PFSK-1 (cell line): Measurements from ENCODE around the gene EFHD2.

Experiments used
- POLR2AphosphoS5 ChIP-seq: IDR thresholded peaks from 2 replicates; pipeline ENCODE4 v1.6.1; 2012; ENCODE audit warnings: low read depth, mild to moderate bottlenecking, control low read depth, low read length, moderate library complexity
- SIN3A ChIP-seq: IDR thresholded peaks from 2 replicates; pipeline ENCODE4 v1.6.1; 2012; ENCODE audit warnings: mild to moderate bottlenecking, low read length, moderate library complexity, borderline replicate concordance; ENCODE audit not compliant: insufficient read depth
- TAF1 ChIP-seq: IDR thresholded peaks from 2 replicates; pipeline ENCODE4 v1.6.1; 2012; ENCODE audit warnings: low read length, control low read depth, borderline replicate concordance; ENCODE audit not compliant: insufficient read depth
- TF ChIP-seq, protein P1 (sequence below), 2 experiments: IDR thresholded peaks; 2 replicates each; pipeline versions ENCODE4 v1.6.1 to v1.8.0; 2011 to 2012; ENCODE audit warnings: low read depth in 2 of 2, low read length in 2 of 2, control low read depth in 1 of 2, inconsistent platforms in 1 of 2, mild to moderate bottlenecking in 1 of 2, moderate library complexity in 1 of 2; ENCODE audit not compliant: insufficient read depth in 1 of 2

DNA sequence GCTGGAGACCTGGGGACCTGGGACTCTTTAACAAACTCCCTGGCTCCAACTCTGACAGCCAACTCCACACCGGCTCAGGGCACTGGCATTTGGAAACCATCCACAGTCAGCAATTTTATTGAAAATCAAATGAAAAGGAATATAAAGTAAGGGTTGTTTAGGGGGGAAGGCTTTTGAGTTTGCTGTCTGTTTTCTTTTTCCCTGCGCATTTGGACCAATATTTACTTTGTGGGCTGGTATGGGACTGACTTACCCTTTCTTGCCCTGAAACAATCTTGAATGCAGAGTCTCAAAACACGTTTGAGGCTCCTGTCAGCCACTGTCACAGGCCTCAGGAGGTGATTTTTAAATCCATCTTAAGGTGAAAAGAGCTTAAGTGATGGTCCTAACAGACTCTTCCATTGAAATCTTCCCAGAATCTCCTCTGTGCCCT lies 15.4 kb upstream of the EFHD2 start:
- TF ChIP-seq POLR2AphosphoS5 (no peak), TAF1 (no peak), SIN3A (no peak)
- TF ChIP-seq, protein P1, sequence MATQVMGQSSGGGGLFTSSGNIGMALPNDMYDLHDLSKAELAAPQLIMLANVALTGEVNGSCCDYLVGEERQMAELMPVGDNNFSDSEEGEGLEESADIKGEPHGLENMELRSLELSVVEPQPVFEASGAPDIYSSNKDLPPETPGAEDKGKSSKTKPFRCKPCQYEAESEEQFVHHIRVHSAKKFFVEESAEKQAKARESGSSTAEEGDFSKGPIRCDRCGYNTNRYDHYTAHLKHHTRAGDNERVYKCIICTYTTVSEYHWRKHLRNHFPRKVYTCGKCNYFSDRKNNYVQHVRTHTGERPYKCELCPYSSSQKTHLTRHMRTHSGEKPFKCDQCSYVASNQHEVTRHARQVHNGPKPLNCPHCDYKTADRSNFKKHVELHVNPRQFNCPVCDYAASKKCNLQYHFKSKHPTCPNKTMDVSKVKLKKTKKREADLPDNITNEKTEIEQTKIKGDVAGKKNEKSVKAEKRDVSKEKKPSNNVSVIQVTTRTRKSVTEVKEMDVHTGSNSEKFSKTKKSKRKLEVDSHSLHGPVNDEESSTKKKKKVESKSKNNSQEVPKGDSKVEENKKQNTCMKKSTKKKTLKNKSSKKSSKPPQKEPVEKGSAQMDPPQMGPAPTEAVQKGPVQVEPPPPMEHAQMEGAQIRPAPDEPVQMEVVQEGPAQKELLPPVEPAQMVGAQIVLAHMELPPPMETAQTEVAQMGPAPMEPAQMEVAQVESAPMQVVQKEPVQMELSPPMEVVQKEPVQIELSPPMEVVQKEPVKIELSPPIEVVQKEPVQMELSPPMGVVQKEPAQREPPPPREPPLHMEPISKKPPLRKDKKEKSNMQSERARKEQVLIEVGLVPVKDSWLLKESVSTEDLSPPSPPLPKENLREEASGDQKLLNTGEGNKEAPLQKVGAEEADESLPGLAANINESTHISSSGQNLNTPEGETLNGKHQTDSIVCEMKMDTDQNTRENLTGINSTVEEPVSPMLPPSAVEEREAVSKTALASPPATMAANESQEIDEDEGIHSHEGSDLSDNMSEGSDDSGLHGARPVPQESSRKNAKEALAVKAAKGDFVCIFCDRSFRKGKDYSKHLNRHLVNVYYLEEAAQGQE (IDR thresholded peaks at IDR 0.05; ENCODE audit: insufficient read depth in 1 of 2, low read depth in 2 of 2, low read length in 2 of 2), result no peak
